IPS DF 6.9 (cell line): Measurements from ENCODE around the gene RBM28.

Experiments
- DNase-seq: peaks from one replicate; pipeline ENCODE4 v3.0.0-alpha.2; 2013; ENCODE audit warnings: low read depth, low spot score
- H3K27ac ChIP-seq: one replicate; pipeline ENCODE4 v1.5.1; 2013; ENCODE audit warnings: low read length, control low read depth
- H3K27me3 ChIP-seq: 2 replicates; pipeline ENCODE4 v1.6.1; 2013; ENCODE audit warnings: mild to moderate bottlenecking, low read length; ENCODE audit not compliant: control insufficient read depth, insufficient read depth
- H3K36me3 ChIP-seq: 2 replicates; pipeline ENCODE4 v1.6.1; 2013; ENCODE audit warnings: low read length; ENCODE audit not compliant: control insufficient read depth, insufficient read depth
- H3K4me1 ChIP-seq: 2 replicates; pipeline ENCODE4 v1.6.1; 2013; ENCODE audit warnings: low read length; ENCODE audit not compliant: control insufficient read depth, insufficient read depth
- H3K4me3 ChIP-seq: 2 replicates; pipeline ENCODE4 v1.5.1; 2013; ENCODE audit warnings: mild to moderate bottlenecking, low read length
- H3K9me3 ChIP-seq: 2 replicates; pipeline ENCODE4 v1.6.1; 2013; ENCODE audit warnings: low read length, inconsistent platforms; ENCODE audit not compliant: control insufficient read depth, insufficient read depth
- WGBS: extraction: QIAGEN DNeasy Blood & Tissue Kit; methylation state at CpG from one replicate; pipeline ENCODE4 v1.1.7; 2013; ENCODE audit warnings: mixed read lengths, missing lambda C conversion rate; ENCODE audit not compliant: insufficient read length, insufficient coverage; 5-methylcytosine and 5-hydroxymethylcytosine counted together

Gene RBM28

DNA sequence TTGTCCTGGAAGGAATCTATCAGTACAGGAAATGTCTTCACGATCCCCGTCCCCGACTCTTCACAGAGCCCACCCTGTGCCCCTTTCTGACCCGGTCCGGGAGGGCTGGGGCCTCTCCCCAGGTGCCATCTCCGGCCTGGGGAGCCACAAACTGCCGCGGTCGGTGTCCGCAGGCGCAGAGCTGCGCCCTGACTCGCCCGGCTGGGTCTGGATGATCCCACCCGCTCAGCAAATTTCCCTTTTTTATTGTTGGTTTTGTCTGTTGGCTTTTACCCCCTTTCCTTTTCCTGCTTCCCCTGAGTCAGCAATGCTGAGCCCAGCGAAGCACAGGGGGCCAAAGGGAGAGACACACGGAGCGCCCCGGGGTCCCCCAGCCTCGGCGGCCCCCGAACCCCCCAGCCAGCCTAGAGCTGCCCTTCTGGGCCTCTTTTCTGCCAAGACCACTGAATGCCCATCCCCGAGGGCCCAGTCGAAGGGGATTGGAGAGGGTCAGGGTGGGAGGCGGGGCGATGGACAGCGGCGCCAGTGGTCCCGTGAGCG, 71.7 kb downstream of the RBM28 start:
- Histone ChIP-seq H3K4me3 (no peak overlapping the region), H3K27ac (no peak overlapping the region), H3K9me3 (no peaks in the 10 kb centered on the region), H3K4me1 (peaks cover 4% of the 10 kb centered on the region), H3K27me3 (no peaks in the 10 kb centered on the region), H3K36me3 (no peaks in the 10 kb centered on the region)
- whole genome bisulfite sequencing = no CpG with 5 or more reads among the region's 30 CpGs
- DNase-seq = no peak

DNA sequence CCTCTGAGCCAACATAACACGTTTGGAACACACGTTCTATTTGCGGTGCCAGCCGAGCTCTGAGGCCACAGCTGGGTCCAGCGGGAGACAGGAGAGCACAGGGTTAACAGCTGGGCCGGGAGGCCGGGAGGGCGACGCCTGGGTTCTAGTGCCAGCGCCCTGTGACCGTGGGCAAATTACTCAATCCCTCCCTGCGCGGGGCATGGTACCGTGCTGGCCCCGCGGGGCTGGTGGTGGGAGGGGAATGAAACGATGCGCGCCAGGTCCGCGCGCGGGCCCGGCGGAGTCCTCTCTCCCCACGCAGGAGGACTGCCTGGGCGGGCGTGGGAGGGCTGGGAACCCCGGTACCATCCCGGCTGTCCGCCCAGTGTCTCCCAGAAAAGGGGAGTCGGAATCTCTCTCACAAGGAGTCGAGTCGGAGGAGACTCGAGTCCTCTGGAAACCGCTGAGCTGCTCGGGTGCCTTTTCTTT, 72.2 kb downstream of the RBM28 start:
- Histone ChIP-seq H3K36me3 (no peaks in the 10 kb centered on the region), H3K4me3 (no peak overlapping the region), H3K9me3 (no peaks in the 10 kb centered on the region), H3K27ac (no peak overlapping the region), H3K27me3 (no peaks in the 10 kb centered on the region), H3K4me1 (peaks cover 6% of the 10 kb centered on the region)
- no peak for DNase-seq
- WGBS = no CpG with 5 or more reads among the region's 37 CpGs

DNA sequence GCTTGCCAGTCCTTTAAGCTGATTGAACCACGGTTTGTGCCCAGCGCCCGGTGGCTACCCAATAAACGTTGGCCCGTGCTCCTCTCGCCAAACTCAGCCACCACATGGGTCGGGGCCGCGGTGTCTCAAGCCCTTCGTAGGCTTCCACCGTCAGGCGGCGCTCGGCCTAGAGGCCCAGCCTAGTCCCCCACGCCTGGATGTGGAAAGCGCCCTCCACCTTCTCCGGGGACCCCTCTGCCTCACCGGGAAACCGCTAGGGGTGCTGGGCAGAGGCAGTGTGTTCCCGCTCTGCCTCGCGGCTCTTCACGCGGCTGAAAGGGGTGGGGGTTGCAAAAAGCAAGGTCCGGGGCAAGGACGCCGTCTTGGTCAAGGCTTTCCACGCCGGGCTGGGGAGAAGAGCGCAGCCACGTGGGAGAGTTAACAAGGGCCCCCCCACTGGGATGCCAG, 72.9 kb downstream of the RBM28 start:
- WGBS = no CpG with 5 or more reads among the region's 31 CpGs
- no peak for DNase-seq
- Histone ChIP-seq H3K9me3 (no peaks in the 10 kb centered on the region), H3K4me3 (no peak overlapping the region), H3K27me3 (no peaks in the 10 kb centered on the region), H3K36me3 (no peaks in the 10 kb centered on the region), H3K4me1 (peaks cover 6% of the 10 kb centered on the region), H3K27ac (no peak overlapping the region)

DNA sequence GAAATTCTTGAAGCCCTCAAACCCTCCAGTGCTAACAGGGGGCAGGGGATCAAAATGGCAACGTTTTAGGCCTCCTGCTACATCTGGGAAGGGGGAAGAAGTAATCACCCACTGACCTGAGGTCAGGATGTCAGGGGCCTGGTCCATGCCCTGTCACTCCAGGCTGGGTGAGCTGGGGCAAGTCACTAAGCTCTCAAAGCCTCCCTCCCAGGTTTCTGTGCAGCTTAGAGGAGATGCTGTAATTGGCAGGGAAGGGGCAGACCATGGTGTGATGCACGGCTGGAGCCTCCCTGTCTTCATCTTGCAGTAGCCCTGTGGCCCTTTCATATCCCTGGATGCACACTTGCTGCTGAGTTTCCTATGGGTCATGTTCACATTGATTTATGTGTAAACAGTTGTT, 75.5 kb downstream of the RBM28 start:
- H3K4me1 ChIP-seq = peaks cover 4% of the 10 kb centered on the region; the same call in 1 of the 2 replicates

DNA sequence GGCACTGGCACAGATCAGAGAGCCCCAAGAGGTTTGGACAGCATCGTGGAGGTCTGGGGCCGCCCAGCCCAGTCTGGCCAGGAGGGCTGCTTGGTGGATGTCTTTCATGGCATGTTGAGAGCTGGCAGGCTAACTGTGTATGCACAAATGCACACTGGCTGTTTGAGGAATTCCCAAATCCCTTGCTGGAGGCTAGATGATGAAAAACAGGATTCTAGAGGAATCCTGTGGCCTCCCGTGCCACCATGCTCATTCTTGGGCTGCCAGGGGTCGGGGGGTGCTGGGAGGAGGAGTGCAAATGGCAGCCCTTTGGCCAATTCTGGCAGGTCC, 76.1 kb downstream of the RBM28 start:
- no peak for DNase-seq
- Histone ChIP-seq H3K27me3 (no peaks in the 10 kb centered on the region), H3K4me1 (peaks cover 4% of the 10 kb centered on the region; the same call in 1 of the 2 replicates), H3K36me3 (no peaks in the 10 kb centered on the region), H3K4me3 (no peak overlapping the region), H3K27ac (no peak overlapping the region), H3K9me3 (no peaks in the 10 kb centered on the region)
- WGBS = no CpG with 5 or more reads among the region's 4 CpGs

More for the DNA sequence above, 75.5 kb downstream of the RBM28 start:
- H3K4me3 ChIP-seq = no peak overlapping the region
- no peak for DNase-seq
- no peaks in the 10 kb centered on the region for H3K36me3 ChIP-seq
- no peaks in the 10 kb centered on the region for H3K9me3 ChIP-seq
- no peak overlapping the region for H3K27ac ChIP-seq
- WGBS = no CpG with 5 or more reads among the region's 2 CpGs
- no peaks in the 10 kb centered on the region for H3K27me3 ChIP-seq

DNA sequence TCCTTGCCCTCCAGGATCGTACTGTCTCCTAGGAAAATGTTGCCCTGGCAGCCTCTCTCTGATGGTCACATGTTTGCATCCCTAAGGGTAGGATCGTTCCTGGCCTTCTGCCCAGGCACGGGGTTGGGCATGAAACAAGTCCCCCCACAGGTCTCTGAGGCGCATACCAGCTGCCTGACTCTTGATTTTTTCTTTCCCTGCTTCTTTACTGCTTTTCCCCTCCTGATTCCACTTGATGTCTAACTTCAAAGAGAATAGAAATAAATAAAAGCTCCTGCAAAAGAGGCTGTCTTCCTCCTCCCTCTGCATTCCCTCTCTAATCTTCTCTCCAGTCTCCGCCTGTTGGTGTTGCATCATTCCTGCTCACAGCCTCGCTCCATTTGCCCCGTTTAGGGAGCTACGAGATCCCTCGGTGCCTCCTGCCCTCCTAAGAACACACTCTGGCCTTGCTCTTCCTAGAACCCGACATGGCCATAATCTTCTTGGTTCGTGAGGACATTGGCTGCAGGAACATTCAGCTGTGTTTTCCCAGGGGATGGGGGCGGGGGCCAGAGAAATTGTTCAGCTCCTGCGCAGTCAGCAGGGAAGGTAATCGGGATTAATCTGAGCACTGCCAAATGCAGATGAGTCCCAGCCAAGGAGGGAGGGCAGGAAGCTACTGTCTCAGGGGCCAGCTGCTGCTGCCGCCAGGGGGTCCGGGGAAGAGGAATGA, 76.7 kb downstream of the RBM28 start:
- H3K27me3 ChIP-seq = no peaks in the 10 kb centered on the region
- no CpG with 5 or more reads among the region's 16 CpGs for WGBS
- H3K9me3 ChIP-seq = no peaks in the 10 kb centered on the region
- no peaks in the 10 kb centered on the region for H3K36me3 ChIP-seq
- peak; percentile 27 for DNase-seq
- H3K4me1 ChIP-seq = peaks cover 4% of the 10 kb centered on the region; the same call in 1 of the 2 replicates
- no peak overlapping the region for H3K4me3 ChIP-seq
- H3K27ac ChIP-seq = no peak overlapping the region

DNA sequence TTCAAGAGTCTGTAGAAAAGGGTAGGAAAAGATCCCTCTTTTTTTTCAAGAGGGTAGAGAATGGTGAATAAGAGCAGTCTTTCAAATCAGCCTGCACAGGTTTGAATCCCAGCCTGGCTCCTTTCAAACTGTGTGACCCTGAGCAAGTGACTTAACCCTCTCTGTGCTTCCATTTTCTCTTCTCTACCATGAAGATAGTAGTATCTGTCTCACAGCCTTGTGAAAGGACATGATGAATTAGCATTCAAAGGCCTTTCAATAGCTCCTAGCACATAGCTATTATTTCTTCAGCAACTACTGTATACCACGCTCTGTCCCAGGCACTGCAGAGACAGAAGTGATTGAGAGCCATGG, 77.2 kb downstream of the RBM28 start:
- Histone ChIP-seq H3K27ac (no peak overlapping the region), H3K4me1 (peaks cover 4% of the 10 kb centered on the region; the same call in 1 of the 2 replicates), H3K4me3 (no peak overlapping the region), H3K9me3 (no peaks in the 10 kb centered on the region), H3K36me3 (no peaks in the 10 kb centered on the region), H3K27me3 (no peaks in the 10 kb centered on the region)
- DNase-seq = no peak
- no CpG with 5 or more reads among the region's 1 CpG for WGBS

DNA sequence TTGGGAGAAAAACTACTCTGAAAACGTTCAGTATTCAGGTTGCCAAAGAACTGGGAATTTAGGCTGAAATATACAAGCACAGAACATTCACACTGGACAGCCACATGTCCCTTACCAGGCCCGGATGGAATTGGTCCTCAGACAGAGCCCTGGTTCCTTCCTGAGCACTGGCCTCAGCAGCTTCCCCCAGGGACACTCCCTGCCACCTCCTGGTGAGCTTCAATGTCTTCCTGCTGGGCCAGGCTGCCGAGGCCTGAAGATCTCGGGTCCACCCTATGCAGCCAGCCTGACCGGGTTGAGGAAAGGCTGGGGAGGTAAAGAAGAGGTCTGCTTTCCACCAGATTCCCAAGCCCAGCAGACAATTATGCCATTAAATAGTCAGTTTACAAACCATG, 77.8 kb downstream of the RBM28 start:
- H3K27me3 ChIP-seq = no peaks in the 10 kb centered on the region
- H3K4me1 ChIP-seq = peaks cover 4% of the 10 kb centered on the region; the same call in 1 of the 2 replicates
- no peak overlapping the region for H3K27ac ChIP-seq
- WGBS = no CpG with 5 or more reads among the region's 5 CpGs
- no peaks in the 10 kb centered on the region for H3K36me3 ChIP-seq
- no peaks in the 10 kb centered on the region for H3K9me3 ChIP-seq
- H3K4me3 ChIP-seq = no peak overlapping the region
- no peak for DNase-seq

DNA sequence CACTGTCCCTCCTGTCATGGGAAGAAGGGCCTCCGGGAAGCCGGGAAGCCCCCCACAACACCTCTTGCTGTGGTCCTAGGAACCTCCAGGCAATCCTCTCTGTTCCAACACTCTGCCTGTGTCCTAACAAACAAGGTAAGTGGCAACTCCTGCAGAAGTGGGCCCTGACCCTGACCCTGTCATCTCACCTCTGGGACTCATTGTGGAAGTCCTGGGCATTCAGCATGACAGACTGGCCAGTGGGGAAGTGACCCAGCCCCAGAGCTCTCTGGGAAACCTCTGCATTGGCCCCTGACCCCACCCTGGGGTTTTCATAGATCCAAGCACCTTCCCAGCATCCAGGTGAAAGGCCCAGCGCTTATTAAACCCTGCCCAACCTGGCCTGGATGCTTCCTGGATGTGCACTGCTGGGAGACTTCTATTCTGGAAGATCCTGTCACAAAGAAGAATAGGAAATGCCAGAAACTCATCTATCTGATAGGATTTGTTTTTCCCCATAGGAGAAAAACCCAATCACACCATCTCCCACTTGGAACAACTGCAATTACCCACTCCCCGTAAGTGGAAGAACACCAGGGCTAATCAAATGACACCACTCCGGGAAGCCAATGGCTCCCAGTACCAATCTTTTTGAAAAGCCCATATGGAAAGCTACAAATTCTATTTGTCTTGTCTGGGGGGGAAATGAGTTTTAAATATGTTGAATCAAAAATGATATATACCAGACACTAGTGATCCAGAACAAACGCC, 78.4 kb downstream of the RBM28 start:
- no CpG with 5 or more reads among the region's 6 CpGs for WGBS
- DNase-seq = no peak
- Histone ChIP-seq H3K27ac (no peak overlapping the region), H3K9me3 (no peaks in the 10 kb centered on the region), H3K4me1 (peaks cover 4% of the 10 kb centered on the region; the same call in 1 of the 2 replicates), H3K4me3 (no peak overlapping the region), H3K27me3 (no peaks in the 10 kb centered on the region), H3K36me3 (no peaks in the 10 kb centered on the region)

DNA sequence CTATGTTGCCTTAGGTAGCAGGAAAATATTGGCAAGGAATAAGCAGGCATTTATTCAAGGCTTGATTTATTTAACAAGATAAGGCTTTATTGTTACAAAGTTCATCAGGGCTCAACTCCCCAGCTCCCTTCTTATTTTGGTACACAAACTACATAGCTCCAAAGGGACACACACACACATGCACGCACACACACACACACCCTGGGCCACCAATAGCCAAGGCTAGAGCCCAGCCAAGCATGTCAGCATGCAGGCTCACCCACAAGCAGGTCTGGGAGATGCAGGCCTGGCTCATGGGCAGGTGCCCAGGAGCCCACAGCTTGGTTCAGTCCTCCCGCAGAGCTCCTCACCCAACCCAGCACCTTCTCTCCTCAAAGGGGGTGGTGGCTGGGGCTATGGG, 79.2 kb downstream of the RBM28 start:
- Histone ChIP-seq H3K4me3 (no peak overlapping the region), H3K4me1 (peaks cover 4% of the 10 kb centered on the region; the same call in 1 of the 2 replicates), H3K27me3 (no peaks in the 10 kb centered on the region), H3K36me3 (no peaks in the 10 kb centered on the region), H3K27ac (no peak overlapping the region), H3K9me3 (no peaks in the 10 kb centered on the region)
- DNase-seq = no peak
- WGBS = no CpG with 5 or more reads among the region's 2 CpGs
